Neural progenitor cell (in vitro differentiated cells): ENCODE measurements around the gene MEN1.

Source experiments
- EZH2 ChIP-seq: fragments of 200-600 bp; sonication (generic); IDR thresholded peaks from 2 replicates; pipeline ENCODE4 v1.6.1; 2017; ENCODE audit warnings: antibody characterized with exemption, mild to moderate bottlenecking, moderate library complexity
- TF ChIP-seq, protein P1 (sequence below): fragments of 200-600 bp; sonication (generic); IDR thresholded peaks from 2 replicates; pipeline ENCODE4 v1.5.1; 2017; ENCODE audit warnings: antibody characterized with exemption, mild to moderate bottlenecking

GRCh38 chr11:64836448-64837072, 26.2 kb upstream of the MEN1 start:
- TF ChIP-seq, protein P1, sequence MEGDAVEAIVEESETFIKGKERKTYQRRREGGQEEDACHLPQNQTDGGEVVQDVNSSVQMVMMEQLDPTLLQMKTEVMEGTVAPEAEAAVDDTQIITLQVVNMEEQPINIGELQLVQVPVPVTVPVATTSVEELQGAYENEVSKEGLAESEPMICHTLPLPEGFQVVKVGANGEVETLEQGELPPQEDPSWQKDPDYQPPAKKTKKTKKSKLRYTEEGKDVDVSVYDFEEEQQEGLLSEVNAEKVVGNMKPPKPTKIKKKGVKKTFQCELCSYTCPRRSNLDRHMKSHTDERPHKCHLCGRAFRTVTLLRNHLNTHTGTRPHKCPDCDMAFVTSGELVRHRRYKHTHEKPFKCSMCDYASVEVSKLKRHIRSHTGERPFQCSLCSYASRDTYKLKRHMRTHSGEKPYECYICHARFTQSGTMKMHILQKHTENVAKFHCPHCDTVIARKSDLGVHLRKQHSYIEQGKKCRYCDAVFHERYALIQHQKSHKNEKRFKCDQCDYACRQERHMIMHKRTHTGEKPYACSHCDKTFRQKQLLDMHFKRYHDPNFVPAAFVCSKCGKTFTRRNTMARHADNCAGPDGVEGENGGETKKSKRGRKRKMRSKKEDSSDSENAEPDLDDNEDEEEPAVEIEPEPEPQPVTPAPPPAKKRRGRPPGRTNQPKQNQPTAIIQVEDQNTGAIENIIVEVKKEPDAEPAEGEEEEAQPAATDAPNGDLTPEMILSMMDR: no peak
- no peak for TF ChIP-seq EZH2
